Stimulated activated CD4-positive, alpha-beta T cell treated with anti-CD3 and anti-CD28 coated beads, Interleukin-1b, Interleukin-23, amount 100 ng/mL, for 48 hours (primary cell): ENCODE data around the gene SIL1.
A peak's percentile ranks its signal among the peaks of the same experiment; 100 is the strongest.

Source experiments
- DNase-seq: peaks from one replicate; pipeline ENCODE4 v3.0.0-alpha.2; 2020

Gene SIL1

DNA sequence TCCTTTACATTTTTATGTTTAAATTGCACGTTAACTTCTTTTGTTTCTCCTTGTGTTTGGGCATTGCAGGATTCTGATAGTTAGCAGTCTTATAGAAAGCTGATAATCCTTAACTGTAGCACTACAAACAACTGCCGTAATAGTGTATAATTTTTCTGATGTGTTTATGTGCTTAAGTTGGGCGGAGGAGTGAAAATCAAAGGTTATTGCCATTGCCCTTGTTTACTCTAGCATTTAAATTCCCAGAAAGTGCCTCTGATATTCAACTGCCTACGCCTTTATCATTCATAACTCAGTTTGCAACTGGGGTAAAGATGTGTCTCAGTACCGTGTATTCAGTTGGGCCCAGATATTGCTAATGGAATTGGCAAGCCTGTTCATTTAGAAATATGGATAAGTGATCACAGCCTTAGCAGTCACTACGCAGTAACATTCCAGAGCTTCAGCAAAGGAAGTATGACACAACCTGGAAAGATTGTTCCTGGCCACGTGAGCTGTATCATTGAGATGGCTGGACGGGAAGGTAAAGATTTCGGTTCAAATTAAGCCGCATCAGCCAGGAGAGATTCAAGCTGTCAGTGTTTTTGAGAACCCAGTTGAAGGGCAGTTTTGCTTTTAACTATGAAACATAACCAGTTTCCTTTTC is 294.9 kb downstream of the SIL1 start:
- no peak for DNase-seq

DNA sequence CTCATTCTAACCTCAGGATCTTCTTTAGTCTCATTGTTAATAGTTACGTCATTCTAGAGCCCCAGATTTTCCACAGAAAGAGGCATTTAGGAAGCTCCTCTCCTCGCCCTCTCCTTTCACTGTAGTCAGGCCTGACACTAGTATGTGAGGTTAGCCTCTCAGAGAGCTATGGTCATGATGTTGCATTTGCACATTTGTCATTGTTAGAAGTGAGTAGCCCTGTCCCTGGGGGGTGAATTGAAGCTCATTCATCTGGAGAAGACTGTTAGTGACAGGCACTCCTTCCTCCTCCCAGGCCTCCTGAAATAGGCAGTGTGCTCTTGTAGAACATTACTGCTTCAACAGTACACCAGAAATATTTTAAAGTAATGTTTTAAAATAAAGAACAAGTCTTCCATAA is 296.5 kb downstream of the SIL1 start:
- DNase-seq, result no peak

DNA sequence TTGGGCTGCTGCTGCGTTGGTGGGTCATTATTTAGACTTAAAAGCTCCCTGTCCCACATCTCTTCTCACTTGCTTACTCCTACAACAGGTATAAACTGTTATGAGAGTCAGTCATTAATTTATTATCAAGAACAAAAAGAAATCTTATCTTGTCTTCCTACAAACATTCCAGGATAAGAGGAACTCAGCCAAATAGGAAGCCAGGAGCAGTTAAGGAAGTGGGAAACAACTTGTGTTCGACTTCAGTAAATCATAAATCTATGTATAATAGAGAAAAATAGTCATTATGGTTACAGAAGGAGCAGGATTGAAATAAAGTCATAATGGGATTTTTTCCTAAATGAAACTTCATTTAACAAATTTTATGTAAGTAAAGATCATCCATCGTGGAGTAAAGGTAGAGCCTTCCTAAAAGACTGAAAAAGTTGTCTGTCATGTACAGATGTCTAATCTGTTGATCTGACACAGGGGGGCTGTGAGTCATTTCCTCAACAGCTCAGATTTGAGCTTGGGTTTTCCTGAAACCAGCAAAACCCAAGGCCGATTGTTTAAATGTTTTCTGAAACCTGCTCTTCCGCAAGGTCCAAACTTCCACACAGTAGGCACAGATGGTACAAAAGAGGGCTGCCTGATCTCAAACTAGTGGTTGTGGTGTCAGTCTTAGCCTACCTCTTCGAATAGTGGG is 297.7 kb downstream of the SIL1 start:
- peak; percentile 26 for DNase-seq

DNA sequence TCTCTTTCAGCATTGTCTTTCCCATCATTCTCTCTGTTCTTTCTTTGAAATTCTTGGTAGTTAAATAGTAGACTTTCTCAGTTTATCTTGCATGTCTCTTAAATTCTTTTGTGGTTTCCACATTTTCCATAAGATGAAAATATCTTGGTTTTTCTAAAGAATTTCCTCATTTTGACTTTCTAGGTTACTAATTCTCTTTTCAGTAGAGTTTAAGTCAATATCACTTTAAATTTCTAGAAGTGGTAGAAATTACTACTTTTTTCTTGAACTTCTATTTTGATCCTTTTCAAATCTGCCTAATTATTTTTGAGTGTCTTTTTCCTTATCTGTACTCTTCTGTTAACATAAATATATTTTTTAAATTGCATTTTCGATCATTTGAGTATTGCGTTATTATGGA is 299.4 kb downstream of the SIL1 start:
- DNase-seq, result no peak

DNA sequence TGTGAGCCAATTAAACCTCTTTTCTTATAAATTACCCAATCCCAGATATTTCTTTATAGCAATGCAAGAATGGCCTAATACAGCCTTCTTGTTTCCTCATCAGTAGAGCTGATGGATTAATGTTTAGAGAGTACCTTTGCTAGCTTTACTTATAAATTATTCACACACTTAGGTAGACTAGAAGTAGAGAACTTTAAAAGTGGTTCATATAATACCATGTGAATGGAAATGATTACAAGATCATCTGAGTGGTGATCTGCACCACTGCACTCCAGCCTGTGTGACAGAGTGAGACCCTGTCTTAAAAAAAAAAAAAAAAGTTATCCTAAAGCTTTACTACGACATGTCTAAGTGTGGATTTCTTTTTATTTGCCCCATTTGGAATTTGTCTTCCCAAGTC is 299.9 kb downstream of the SIL1 start:
- no peak for DNase-seq
